Measurements from ENCODE around the gene C6orf132. TPM values are rescaled to one million over a fixed set of nuclear protein-coding genes. Genes with fewer than 3 reads are reported as not detected.

The C6orf132 gene
- total and polyA plus RNA-seq, 2 experiments from 2014 or later, result 22.2 to 40.9 TPM

- H3F3A ChIP-seq (replicated peaks; ENCODE audit: low read depth), result 0 out of 2 replicates have a peak, but pooled peaks cover 7% of the 10 kb centered on the region
- H3K4me2 ChIP-seq, result no peak overlapping the region
- H3K9me2 ChIP-seq (ENCODE audit: insufficient read depth), result no peaks in the 10 kb centered on the region
- H3K79me2 ChIP-seq (replicated peaks; ENCODE audit: insufficient read depth), result peaks cover 12% of the 10 kb centered on the region; the same call in 1 of the 2 replicates
- H3K9me3 Mint-ChIP-seq, result no peaks in the 10 kb centered on the region
- H3K4me1 ChIP-seq (ENCODE audit: insufficient read depth), result no peaks in the 10 kb centered on the region
- no peak overlapping the region for H3K4me3 Mint-ChIP-seq
- H3K27ac Mint-ChIP-seq, result no peak overlapping the region
- H3K4me1 Mint-ChIP-seq, result 0 out of 3 replicates have a peak, but pooled peaks cover 3% of the 10 kb centered on the region
- H3K27ac ChIP-seq (ENCODE audit: low read depth), result no peak overlapping the region
- H3K27me3 Mint-ChIP-seq (ENCODE audit: insufficient read depth, low read depth, poor library complexity), result peaks cover 17% of the 10 kb centered on the region
- H4K20me1 ChIP-seq (replicated peaks; ENCODE audit: insufficient read depth), result peaks cover 21% of the 10 kb centered on the region
- TF ChIP-seq ZNF114 (CRISPR knock-in tag; IDR thresholded peaks at IDR 0.05), result no peak
- TF ChIP-seq, protein P1, sequence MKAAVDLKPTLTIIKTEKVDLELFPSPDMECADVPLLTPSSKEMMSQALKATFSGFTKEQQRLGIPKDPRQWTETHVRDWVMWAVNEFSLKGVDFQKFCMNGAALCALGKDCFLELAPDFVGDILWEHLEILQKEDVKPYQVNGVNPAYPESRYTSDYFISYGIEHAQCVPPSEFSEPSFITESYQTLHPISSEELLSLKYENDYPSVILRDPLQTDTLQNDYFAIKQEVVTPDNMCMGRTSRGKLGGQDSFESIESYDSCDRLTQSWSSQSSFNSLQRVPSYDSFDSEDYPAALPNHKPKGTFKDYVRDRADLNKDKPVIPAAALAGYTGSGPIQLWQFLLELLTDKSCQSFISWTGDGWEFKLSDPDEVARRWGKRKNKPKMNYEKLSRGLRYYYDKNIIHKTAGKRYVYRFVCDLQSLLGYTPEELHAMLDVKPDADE (IDR thresholded peaks at IDR 0.05), result no peak
- TF ChIP-seq, protein P2, sequence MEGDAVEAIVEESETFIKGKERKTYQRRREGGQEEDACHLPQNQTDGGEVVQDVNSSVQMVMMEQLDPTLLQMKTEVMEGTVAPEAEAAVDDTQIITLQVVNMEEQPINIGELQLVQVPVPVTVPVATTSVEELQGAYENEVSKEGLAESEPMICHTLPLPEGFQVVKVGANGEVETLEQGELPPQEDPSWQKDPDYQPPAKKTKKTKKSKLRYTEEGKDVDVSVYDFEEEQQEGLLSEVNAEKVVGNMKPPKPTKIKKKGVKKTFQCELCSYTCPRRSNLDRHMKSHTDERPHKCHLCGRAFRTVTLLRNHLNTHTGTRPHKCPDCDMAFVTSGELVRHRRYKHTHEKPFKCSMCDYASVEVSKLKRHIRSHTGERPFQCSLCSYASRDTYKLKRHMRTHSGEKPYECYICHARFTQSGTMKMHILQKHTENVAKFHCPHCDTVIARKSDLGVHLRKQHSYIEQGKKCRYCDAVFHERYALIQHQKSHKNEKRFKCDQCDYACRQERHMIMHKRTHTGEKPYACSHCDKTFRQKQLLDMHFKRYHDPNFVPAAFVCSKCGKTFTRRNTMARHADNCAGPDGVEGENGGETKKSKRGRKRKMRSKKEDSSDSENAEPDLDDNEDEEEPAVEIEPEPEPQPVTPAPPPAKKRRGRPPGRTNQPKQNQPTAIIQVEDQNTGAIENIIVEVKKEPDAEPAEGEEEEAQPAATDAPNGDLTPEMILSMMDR (conservative IDR thresholded peaks at IDR 0.05; ENCODE audit: low read depth in 2 of 2), result no peak
- no peak overlapping the region for H2AFZ ChIP-seq
- no peaks in the 10 kb centered on the region for H3K36me3 ChIP-seq (ENCODE audit: insufficient read depth)
- H3K27me3 ChIP-seq (ENCODE audit: insufficient read depth), result no peaks in the 10 kb centered on the region
- ATAC-seq (no peak), DNase-seq (ENCODE audit: low spot score) (no peak)
- peaks cover 32% of the 10 kb centered on the region for H3K36me3 Mint-ChIP-seq (ENCODE audit: low read depth)
- no peak overlapping the region for H3K4me3 ChIP-seq
Observed at GRCh38 chr6:42117843-42118161, 24.6 kb downstream of the C6orf132 start.

GRCh38 chr6:42113936-42114636 is 28.3 kb downstream of the C6orf132 start:
- Histone ChIP-seq H3K36me3 (ENCODE audit: insufficient read depth) (no peaks in the 10 kb centered on the region), H4K20me1 (replicated peaks; ENCODE audit: insufficient read depth) (peaks cover 46% of the 10 kb centered on the region), H3K4me1 (ENCODE audit: insufficient read depth) (no peaks in the 10 kb centered on the region), H3K4me3 (no peak overlapping the region), H3F3A (replicated peaks; ENCODE audit: low read depth) (peaks cover 15% of the 10 kb centered on the region; the same call in 1 of the 2 replicates), H2AFZ (no peak overlapping the region), H3K9me2 (ENCODE audit: insufficient read depth) (no peaks in the 10 kb centered on the region), H3K4me2 (no peak overlapping the region), H3K27me3 (ENCODE audit: insufficient read depth) (no peaks in the 10 kb centered on the region), H3K27ac (ENCODE audit: low read depth) (no peak overlapping the region), H3K79me2 (replicated peaks; ENCODE audit: insufficient read depth) (peaks cover 13% of the 10 kb centered on the region)
- H3K36me3 Mint-ChIP-seq (ENCODE audit: low read depth), result peaks cover 28% of the 10 kb centered on the region
- peaks cover 7% of the 10 kb centered on the region for H3K27me3 Mint-ChIP-seq (ENCODE audit: insufficient read depth, low read depth, poor library complexity)
- no peak for ATAC-seq
- peaks cover 3% of the 10 kb centered on the region; the same call in 1 of the 3 replicates for H3K4me1 Mint-ChIP-seq
- DNase-seq (ENCODE audit: low spot score), result no peak
- H3K27ac Mint-ChIP-seq, result no peak overlapping the region
- no peak overlapping the region for H3K4me3 Mint-ChIP-seq
- H3K9me3 Mint-ChIP-seq, result no peaks in the 10 kb centered on the region
- no peak for TF ChIP-seq EZH2phosphoT487 (IDR thresholded peaks at IDR 0.05; ENCODE audit: unreplicated experiment)
- no peak for TF ChIP-seq ZNF462 (CRISPR knock-in tag; IDR thresholded peaks at IDR 0.05)
- TF ChIP-seq, protein P2 (conservative IDR thresholded peaks at IDR 0.05; ENCODE audit: low read depth in 2 of 2), result no peak
- TF ChIP-seq POLR2AphosphoS5 (IDR thresholded peaks at IDR 0.05; ENCODE audit: low read depth), result no peak
- TF ChIP-seq EZH2 (IDR thresholded peaks at IDR 0.05; ENCODE audit: low read depth, unreplicated experiment), result no peak
- no peak for TF ChIP-seq ZNF114 (CRISPR knock-in tag; IDR thresholded peaks at IDR 0.05)
- no peak for TF ChIP-seq NANOG (IDR thresholded peaks at IDR 0.05; ENCODE audit: borderline replicate concordance)
- TF ChIP-seq JUNB (IDR thresholded peaks at IDR 0.05; ENCODE audit: unreplicated experiment), result no peak
